GM21390 (cell line): ENCODE measurements around the gene GRM6.

Experiments used
- ATAC-seq: cut with Tn5 transposase; IDR thresholded peaks from one replicate; pipeline ENCODE4 v1.9.1; 2021; ENCODE audit not compliant: unreplicated experiment

The GRM6 gene

DNA sequence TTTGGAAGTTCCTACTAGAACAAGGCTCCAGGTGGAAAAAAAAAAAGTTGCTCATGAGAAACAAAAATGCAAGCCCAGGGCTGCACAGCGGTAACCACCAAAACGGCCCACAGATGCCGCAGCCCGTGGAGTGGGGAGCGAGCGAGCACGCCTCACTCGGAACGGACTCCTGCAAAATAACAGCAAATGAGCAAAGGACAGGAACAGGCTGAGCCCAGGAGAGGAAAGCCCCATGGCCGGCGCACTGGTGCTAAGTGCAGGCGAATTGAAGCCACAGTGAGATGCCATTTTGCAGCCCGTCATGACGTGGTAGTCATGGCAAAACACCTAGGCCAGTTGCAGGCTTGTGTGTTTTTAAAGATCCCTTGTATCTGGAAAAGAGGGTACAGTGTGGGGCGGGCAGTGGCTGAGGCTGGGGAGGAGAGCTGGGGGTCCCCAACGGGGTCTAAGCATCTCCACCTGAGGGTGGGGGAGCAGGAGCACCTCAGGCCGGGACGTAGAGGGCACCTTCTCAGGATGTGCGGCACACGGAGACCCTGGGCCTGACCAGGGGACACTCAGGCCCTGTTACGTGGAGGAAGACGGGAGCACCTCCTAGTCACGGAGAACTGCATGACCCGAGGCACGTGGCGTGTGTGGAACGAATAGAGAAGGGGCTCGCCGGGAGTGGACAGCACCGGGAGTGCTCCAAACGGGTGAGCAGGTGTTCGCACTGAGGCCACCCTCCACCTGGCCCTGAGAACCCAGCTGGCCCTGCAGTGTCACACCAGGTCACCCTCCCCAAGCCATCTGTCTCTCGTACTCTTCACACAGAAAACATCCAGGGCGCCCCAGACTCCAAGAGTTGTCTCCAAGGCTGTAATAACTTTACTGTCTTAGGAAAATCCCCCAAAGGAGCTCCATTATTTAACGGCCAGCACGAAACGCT lies 10.7 kb downstream of the GRM6 start:
- no peak for ATAC-seq

DNA sequence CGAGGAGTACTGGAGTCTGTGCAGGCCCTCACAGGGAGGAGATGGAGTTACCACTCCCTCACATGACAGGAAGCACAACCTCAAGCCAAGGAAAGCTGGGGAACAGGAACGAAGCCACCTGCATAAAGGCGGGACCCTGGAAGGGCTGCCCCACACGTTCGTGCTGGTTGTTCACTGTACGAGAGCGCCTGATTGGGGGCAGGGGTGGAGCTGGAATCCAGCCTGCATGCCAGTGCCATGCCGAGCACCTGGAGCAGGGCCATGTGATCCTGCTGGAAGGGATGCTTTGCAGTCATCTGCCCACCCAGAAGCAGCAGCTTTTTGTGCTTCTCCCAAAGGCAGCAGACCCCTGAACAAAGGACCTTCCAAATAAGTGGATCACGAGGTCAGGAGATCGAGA lies 11.4 kb downstream of the GRM6 start:
- no peak for ATAC-seq

DNA sequence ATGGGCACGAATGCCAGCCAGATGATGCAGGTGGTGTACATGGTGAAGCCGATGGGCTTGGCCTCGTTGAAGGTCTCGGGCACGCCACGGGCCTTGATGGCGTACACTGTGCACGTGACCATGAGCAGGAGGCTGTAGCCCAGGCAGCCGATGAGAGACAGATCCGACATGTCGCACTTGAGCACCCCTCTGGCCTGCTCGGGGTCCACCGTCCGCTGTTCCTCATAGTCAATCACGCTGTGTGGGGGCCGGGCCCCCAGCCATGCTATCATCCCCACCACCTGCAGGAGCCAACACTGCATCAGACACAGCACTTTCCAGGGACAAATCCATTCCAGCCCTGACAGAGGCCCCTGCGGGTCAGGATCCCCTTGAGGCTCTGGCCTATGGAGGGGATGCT lies 12.2 kb downstream of the GRM6 start:
- no peak for ATAC-seq

DNA sequence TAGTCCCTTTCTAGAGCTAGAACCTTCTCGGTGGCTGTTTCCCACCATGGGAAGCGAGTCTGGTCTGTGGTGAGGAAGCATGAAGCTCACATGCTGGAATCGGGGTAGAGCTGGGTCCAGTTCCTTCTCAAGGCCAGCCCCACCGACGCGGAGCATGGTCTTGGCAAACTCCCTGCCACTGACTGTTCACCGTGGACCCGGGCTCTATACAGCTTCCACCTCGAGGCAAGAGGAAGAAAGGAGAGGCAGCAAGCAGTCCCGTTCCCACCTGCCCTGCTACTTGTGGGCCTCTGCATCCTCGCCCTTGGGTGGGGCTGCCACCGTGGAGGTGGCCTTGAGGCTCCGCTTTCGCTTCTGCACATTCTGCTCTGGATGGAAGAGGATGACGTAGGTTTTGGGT lies 13.7 kb downstream of the GRM6 start:
- no peak for ATAC-seq

DNA sequence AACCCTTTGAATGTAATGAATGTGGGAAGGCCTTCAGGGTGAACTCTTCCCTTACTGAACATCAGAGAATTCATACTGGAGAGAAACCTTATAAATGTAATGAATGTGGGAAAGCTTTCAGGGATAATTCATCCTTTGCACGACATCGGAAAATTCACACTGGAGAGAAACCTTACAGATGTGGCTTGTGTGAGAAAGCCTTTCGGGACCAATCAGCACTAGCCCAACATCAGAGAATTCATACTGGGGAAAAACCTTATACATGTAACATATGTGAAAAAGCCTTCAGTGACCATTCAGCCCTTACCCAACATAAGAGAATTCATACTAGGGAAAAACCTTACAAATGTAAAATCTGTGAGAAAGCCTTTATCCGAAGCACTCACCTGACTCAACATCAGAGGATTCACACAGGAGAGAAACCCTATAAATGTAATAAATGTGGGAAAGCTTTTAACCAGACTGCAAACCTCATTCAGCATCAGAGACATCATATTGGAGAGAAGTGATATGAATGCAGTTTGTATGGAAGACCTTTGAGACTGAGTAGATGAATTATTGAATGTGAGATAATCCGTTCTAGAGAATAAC lies 29.6 kb downstream of the GRM6 start:
- no peak for ATAC-seq

DNA sequence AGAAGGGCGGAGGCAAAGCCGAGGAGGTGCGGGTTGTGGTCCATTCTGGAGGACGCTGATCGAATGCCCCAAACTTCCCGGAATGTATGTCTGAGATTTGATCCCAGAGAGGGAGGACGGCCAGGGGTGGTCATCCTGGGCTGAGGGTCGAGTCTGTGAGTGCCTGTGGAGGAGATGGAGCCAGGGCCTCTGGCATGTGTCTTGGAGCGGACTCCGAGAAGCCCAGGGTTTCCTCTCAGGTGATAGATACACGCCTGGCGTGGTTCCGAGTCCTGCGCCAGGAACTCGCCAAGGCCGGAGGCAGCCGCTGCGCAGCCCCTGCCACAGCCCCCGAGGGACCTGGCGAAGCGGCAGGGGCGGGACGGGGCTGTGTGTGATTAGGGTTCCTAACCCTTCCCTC lies 53.8 kb downstream of the GRM6 start:
- no peak for ATAC-seq

DNA sequence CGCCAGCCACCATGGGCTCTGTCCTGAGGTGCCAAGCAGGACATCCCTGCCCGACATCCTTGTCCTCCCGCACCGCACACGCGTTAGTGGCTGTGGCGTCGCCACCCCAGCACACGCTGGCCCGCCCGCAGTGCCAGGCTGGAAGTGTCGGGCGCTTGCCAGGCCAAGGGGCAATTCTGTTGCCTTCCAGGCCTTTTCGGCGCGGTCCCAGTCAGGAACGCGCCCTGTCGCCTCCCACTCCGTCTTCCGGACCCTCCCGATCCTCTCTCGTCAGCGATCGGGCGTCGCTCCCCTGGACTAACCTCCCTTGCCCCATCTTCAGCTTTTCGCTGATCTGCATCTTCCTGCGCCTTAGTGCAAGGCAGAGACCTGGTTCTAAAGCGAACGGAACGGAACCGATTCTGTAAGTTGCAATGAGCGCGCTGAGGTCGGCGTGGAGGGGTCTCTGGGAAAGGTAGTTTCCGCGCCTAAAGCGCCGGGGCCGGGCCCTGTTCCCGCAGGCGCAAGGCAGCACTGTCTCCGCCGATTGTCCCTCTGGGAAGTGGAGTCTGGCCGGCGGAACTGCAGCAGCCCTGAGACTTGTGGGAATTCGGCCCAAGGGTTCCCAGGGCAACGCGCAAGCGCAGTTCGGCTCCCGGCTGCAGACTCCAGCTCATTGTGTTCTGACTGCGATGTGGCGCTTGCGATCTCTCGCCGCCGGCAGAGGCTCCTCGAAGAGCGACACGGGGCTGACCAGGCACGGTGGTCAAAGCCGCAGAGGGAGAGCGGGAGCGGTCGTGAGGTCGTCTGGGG lies 54.4 kb downstream of the GRM6 start, which contains the start of gene ZNF454:
ZNF454 (plus strand) TSS at position 630 of the 792 bp plus-strand sequence. CDS start 1,594 bp downstream, outside the sequence.
- no peak for ATAC-seq

DNA sequence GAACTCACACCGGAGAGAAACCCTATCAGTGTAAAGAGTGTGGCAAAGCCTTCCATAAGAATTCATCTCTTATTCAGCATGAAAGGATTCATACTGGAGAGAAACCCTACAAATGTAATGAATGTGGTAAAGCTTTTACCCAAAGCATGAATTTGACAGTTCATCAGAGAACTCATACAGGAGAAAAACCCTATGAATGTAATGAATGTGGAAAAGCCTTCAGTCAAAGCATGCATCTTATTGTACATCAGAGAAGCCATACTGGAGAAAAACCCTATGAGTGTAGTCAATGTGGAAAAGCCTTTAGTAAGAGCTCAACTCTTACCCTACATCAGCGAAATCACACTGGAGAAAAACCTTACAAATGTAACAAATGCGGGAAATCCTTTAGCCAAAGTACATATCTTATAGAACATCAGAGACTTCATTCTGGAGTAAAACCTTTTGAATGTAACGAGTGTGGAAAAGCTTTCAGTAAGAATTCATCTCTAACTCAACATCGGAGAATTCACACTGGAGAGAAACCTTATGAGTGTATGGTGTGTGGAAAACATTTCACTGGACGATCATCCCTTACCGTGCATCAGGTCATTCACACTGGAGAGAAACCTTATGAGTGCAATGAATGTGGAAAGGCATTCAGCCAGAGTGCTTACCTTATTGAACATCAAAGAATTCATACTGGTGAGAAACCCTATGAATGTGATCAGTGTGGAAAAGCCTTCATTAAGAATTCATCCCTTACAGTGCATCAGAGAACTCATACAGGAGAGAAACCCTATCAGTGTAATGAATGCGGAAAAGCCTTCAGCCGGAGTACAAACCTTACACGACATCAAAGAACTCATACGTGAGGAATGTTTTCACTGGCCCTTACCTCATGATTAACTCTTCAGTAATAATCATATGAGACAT lies 63.0 kb downstream of the GRM6 start:
- no peak for ATAC-seq
